ENCODE measurements around the gene CLK2.
"Not testable (repeated sequence)": the region's sequence is repeated elsewhere in the genome, so short reads cannot be mapped to it uniquely, and the experiment has no call there.

Gene CLK2

DNA sequence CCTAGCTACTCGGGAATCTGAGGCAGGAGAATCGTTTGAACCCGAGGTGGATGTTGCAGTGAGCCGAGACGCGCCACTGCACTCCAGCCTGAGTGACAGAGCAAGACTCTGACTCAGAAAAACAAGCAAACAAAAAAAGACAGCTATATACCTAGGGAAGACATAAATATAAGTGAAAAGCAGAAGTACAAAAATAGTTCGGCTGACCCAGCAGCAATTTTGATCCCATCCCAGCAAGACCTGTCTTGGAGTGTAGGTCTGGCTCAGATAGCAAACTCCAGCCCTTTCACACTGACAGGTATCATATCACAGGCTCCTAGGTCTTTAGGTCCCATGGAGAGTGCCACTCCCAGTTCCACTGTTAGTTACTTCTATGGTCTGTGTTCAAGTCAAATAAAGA, 50.3 kb downstream of the CLK2 start:
- peaks cover 52% of the 10 kb centered on the region for H3K4me1 Mint-ChIP-seq
- ATAC-seq: no peak
- H3K27ac Mint-ChIP-seq: peak overlapping the region; percentile 74
- no peaks in the 10 kb centered on the region for H3K36me3 Mint-ChIP-seq
- H3K9me3 Mint-ChIP-seq: no peaks in the 10 kb centered on the region
- no peak overlapping the region for H3K4me3 Mint-ChIP-seq
- no peaks in the 10 kb centered on the region for H3K27me3 Mint-ChIP-seq

DNA sequence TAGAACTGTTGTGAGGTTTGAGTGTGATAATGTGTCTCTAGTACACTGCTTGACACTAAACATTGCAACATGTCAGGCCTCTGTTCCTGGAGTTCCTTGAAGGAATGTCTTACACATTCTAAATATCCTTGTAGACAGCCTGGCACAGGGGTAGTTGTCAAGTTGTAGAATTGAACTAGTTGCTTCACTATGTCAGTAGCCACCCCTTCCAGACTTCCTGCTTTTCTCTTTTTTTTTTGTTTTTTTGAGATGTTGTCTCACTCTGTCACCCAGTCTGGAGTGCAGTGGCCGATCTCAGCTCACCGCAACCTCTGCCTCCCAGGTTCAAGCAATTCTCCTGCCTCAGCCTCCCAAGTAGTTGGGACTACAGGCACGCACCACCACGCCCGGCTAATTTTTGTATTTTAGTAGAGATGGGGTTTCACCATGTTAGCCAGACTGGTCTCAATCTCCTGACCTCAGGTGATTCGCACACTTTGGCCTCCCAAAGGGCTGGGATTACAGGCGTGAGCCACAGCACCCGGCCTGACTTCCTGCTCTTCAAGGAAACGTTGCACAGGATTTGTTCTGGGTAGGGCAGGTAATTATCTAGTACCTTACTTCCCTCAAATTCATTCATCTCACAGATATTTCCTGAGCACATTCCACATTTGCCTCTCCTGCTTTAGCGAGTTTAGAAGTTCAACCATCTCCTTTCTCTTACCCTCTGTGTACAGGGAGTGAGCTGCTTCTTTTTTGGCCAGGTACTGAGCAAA, 52.9 kb downstream of the CLK2 start:
- H3K27me3 Mint-ChIP-seq, H3K4me3 Mint-ChIP-seq, H3K36me3 Mint-ChIP-seq, ATAC-seq, H3K9me3 Mint-ChIP-seq: not testable (repeated sequence)
- Mint-ChIP-seq H3K27ac (peak overlapping the region; percentile 55), H3K4me1 (peaks cover 30% of the 10 kb centered on the region)

DNA sequence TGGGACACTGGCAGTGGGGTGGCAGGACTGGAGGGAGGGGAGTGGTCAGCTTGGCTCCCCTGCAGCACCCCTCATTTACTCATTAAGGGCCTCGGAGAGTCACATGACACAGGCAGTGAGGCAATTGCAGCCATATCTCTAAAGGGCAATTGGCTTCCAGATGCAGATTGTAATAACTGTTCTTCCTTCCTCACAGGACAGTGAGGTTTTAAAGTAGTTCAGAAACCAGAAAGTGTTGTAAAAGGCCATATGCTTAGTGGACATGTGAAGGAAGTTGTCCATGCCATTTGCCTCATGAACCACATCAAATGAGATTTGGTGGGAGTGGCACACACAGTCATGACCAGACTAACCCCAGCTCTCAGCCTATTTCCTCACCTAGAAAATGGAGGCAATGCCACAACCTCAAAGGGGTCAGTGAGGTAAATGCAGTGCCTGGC, 53.7 kb downstream of the CLK2 start:
- Mint-ChIP-seq H3K9me3 (no peaks in the 10 kb centered on the region), H3K27me3 (no peaks in the 10 kb centered on the region), H3K4me1 (peaks cover 25% of the 10 kb centered on the region), H3K4me3 (no peak overlapping the region), H3K36me3 (peaks cover 6% of the 10 kb centered on the region), H3K27ac (peak overlapping the region; percentile 55)
- peak; percentile 37 for ATAC-seq

DNA sequence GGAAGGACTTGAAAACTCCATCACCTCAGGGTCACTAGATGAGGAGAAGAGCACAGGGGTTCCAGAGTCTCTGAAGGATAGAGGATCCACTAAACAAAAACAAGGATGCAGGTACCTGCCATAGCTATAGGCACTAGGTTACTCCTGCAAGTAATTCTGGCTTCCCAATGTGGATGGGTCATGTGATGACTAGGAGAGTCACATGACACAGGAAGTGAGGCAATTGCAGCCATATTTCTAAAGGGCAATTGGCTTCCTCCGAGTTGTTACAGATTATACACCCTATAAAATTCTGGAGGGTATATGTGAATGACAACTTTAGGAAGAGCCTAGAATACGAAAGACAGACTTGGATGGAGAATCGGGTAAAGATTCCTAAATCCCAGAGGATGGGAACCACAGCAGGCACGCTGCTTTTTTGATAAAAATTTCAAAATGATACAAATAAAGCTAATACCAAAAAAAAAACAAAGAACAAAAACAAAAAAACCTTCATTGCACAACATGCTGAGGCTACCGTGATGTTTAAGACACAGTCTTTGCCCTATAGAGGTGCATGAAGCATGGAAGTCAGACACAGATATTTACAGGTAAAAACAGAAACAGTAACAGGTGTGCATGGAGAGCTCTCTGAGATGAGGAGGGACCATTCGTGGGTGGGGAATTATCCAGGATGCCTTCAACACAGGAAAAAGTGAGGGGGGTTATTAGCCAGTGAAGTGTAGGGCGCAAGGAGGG, 54.3 kb downstream of the CLK2 start:
- Mint-ChIP-seq H3K4me1 (peaks cover 19% of the 10 kb centered on the region), H3K9me3 (no peaks in the 10 kb centered on the region), H3K27ac (peak overlapping the region; percentile 55), H3K27me3 (no peaks in the 10 kb centered on the region), H3K4me3 (no peak overlapping the region), H3K36me3 (peaks cover 6% of the 10 kb centered on the region)
- ATAC-seq: no peak

DNA sequence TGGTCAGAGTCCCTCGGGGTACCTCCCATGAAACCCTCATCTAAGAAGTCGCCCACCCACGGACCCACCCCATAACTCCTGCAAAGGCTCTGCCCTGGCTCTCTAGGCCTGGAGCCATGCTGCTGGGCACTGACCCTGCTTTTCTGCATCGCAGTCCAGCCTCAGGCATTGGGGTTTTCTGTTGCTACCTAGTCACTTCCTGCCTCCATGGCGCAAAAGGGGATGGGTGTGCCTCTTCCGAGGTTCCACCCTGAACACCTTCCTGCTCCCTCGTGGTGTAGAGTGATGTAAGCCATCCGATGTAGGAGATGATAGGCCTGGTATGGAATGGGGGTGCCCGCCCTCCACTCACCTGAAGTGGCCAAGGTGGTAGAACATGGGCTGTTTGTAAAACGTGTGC, 58.6 kb downstream of the CLK2 start:
- ATAC-seq, H3K9me3 Mint-ChIP-seq, H3K27ac Mint-ChIP-seq, H3K27me3 Mint-ChIP-seq, H3K4me3 Mint-ChIP-seq: not testable (repeated sequence)
- H3K36me3 Mint-ChIP-seq: peaks cover 16% of the 10 kb centered on the region
- peaks cover 17% of the 10 kb centered on the region for H3K4me1 Mint-ChIP-seq

Measured in stimulated activated memory B cell treated with anti-CD40 and anti-IgM and Interleukin-4, amounts not matched to agents 10 μg/mL and 1 μg/mL and 100 μg/mL, for 72 hours (primary cell).